HEK293 (cell line): ENCODE measurements around the gene AGAP1.

ENCODE experiments used
- CTCF ChIA-PET: fragments of 350-600 bp; formaldehyde crosslinking; extraction: SDS; loops from one replicate; lab custom pipeline; 2021; ENCODE audit warnings: antibody characterized with exemption; lab: Yijun Ruan, JAX
- POLR2A ChIA-PET: fragments of 300-600 bp; formaldehyde crosslinking; extraction: SDS; loops from one replicate; lab custom pipeline; 2020; ENCODE audit warnings: antibody characterized with exemption, inconsistent platforms; lab: Yijun Ruan, JAX
- H3K27ac ChIP-seq: fragments of 200-500 bp; sonication (Bioruptor generic); 2 replicates; pipeline ENCODE4 v1.5.1; 2014; ENCODE audit warnings: low read depth, low read length, control low read depth, inconsistent platforms; ENCODE audit errors: extremely low read depth
- H3K36me3 ChIP-seq, 2 experiments: fragments of 200-500 bp in 1 of 2; sonication (Bioruptor generic) in 1 of 2; 1 replicate in 1 of 2; 2 replicates in 1 of 2; pipeline ENCODE4 v1.5.1; 2014 to 2017; ENCODE audit warnings: inconsistent platforms in 2 of 2, low read length in 2 of 2; ENCODE audit not compliant: control insufficient read depth in 2 of 2, insufficient read depth in 1 of 2
- H3K4me1 ChIP-seq: fragments of 200-500 bp; sonication (Bioruptor generic); 2 replicates; pipeline ENCODE4 v1.5.1; 2014; ENCODE audit warnings: mild to moderate bottlenecking, low read length, inconsistent platforms; ENCODE audit not compliant: control insufficient read depth, insufficient read depth
- H3K4me3 ChIP-seq: 2 replicates; pipeline ENCODE4 v1.5.1; 2011; ENCODE audit warnings: low read depth, mild to moderate bottlenecking, control low read depth, low read length, moderate library complexity
- H3K9me3 ChIP-seq: fragments of 200-500 bp; sonication (Bioruptor generic); 2 replicates; pipeline ENCODE4 v1.5.1; 2014; ENCODE audit warnings: low read depth, low read length, inconsistent platforms; ENCODE audit not compliant: control insufficient read depth, insufficient read depth
- EGR2 ChIP-seq: fragments of 450-650 bp; formaldehyde crosslinking; IDR thresholded peaks from 2 replicates; pipeline ENCODE4 v1.5.1; 2016; ENCODE audit warnings: low read depth, missing biosample characterization, missing genetic modification characterization
- OVOL3 ChIP-seq: fragments of 450-650 bp; formaldehyde crosslinking; IDR thresholded peaks from 2 replicates; pipeline ENCODE4 v1.5.1; 2016; ENCODE audit warnings: missing biosample characterization, missing genetic modification characterization
- PRDM10 ChIP-seq: fragments of 450-650 bp; formaldehyde crosslinking; IDR thresholded peaks from 2 replicates; pipeline ENCODE4 v1.5.1; 2016; ENCODE audit warnings: missing biosample characterization, missing genetic modification characterization
- SCRT2 ChIP-seq: fragments of 450-650 bp; formaldehyde crosslinking; IDR thresholded peaks from 2 replicates; pipeline ENCODE4 v1.5.1; 2016; ENCODE audit warnings: missing biosample characterization, missing genetic modification characterization
- SETDB1 ChIP-seq: IDR thresholded peaks from one replicate; pipeline ENCODE4 v1.6.1; 2017; ENCODE audit warnings: mild to moderate bottlenecking, low read length, moderate library complexity, mixed read lengths; ENCODE audit not compliant: insufficient read length
- TCF7L2 ChIP-seq: IDR thresholded peaks from 2 replicates; pipeline ENCODE4 v1.6.1; 2011; ENCODE audit warnings: low read depth, mild to moderate bottlenecking, inconsistent platforms, low read length, moderate library complexity, borderline replicate concordance
- ZNF133 ChIP-seq: fragments of 450-650 bp; formaldehyde crosslinking; IDR thresholded peaks from 2 replicates; pipeline ENCODE4 v1.5.1; 2016; ENCODE audit warnings: missing biosample characterization, missing genetic modification characterization
- ZNF155 ChIP-seq: fragments of 450-650 bp; formaldehyde crosslinking; IDR thresholded peaks from 2 replicates; pipeline ENCODE4 v1.5.1; 2016; ENCODE audit warnings: missing biosample characterization, missing genetic modification characterization
- ZNF19 ChIP-seq: fragments of 450-650 bp; formaldehyde crosslinking; IDR thresholded peaks from 2 replicates; pipeline ENCODE4; 2016; ENCODE audit warnings: missing biosample characterization, missing genetic modification characterization, low read depth
- ZNF335 ChIP-seq: fragments of 450-650 bp; formaldehyde crosslinking; conservative IDR thresholded peaks from 2 replicates; pipeline ENCODE4 v1.5.1; 2016; ENCODE audit warnings: missing biosample characterization, missing genetic modification characterization
- ZNF362 ChIP-seq: fragments of 450-650 bp; formaldehyde crosslinking; IDR thresholded peaks from 2 replicates; pipeline ENCODE4 v1.5.1; 2016; ENCODE audit warnings: missing biosample characterization, missing genetic modification characterization
- ZNF404 ChIP-seq: fragments of 450-650 bp; formaldehyde crosslinking; IDR thresholded peaks from 2 replicates; pipeline ENCODE4 v1.5.1; 2017; ENCODE audit warnings: missing biosample characterization, missing genetic modification characterization
- ZNF48 ChIP-seq: fragments of 450-650 bp; formaldehyde crosslinking; IDR thresholded peaks from 2 replicates; pipeline ENCODE4 v1.5.1; 2016; ENCODE audit warnings: missing biosample characterization, missing genetic modification characterization
- ZNF548 ChIP-seq: fragments of 450-650 bp; formaldehyde crosslinking; IDR thresholded peaks from 2 replicates; pipeline ENCODE4 v1.5.1; 2016; ENCODE audit warnings: missing biosample characterization, missing genetic modification characterization
- ZNF555 ChIP-seq: fragments of 450-650 bp; formaldehyde crosslinking; conservative IDR thresholded peaks from 2 replicates; pipeline ENCODE4 v1.5.1; 2017; ENCODE audit warnings: missing biosample characterization, mild to moderate bottlenecking, missing genetic modification characterization, inconsistent platforms
- ZNF561 ChIP-seq: fragments of 450-650 bp; IDR thresholded peaks from 2 replicates; pipeline ENCODE4 v1.5.1; 2018; ENCODE audit warnings: missing biosample characterization, missing genetic modification characterization, borderline replicate concordance
- ZNF658 ChIP-seq: fragments of 450-650 bp; formaldehyde crosslinking; IDR thresholded peaks from 2 replicates; pipeline ENCODE4; 2016; ENCODE audit warnings: missing biosample characterization, missing genetic modification characterization
- ZNF785 ChIP-seq: fragments of 450-650 bp; formaldehyde crosslinking; IDR thresholded peaks from 2 replicates; pipeline ENCODE4 v1.5.1; 2016; ENCODE audit warnings: missing biosample characterization, missing genetic modification characterization
- TF ChIP-seq, protein P1 (sequence below): fragments of 450-650 bp; formaldehyde crosslinking; IDR thresholded peaks from 2 replicates; pipeline ENCODE4 v1.5.1; 2016; ENCODE audit warnings: missing biosample characterization, missing genetic modification characterization, borderline replicate concordance
- TF ChIP-seq, protein P2 (sequence below): fragments of 450-650 bp; formaldehyde crosslinking; IDR thresholded peaks from 2 replicates; pipeline ENCODE4 v1.5.1; 2016; ENCODE audit warnings: missing biosample characterization, missing genetic modification characterization

The AGAP1 gene

DNA sequence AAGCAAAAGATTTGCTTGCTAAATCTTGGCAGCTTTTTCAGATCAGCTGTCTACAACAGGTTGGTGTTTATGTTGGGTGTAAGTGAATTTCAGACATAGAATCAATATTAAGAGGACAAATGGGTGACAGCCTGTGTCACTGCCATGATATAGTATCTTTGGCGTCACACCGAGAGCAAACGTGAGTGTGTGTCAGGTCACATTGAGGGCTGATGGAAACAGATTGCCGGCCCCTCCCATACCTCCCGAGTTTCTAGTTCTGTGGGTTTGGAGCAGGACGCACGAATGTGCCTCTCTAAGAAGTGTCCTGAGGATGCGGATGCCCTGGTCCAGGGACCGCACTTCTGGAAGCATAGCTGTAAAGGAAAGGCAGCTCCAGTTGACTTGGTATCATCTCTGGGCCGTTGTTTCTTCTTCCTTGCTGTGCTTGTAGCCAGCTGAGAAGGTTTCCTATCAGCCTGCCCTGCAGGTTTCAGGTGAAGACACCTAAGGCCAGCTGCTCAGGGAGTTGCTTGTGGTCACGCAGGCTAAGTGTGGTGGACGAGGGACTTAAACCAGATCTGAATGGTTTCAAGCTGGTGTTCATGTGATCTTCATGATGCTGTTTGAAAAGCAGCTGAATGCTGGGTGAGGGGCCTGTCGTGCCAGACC, 6.4 kb downstream of the AGAP1 start:
- POLR2A ChIA-PET, result interaction anchor here (0.9 kb wide), 1 partner anchor 8 kb away, joined by 4 read pairs; no protein-coding TSS in a partner anchor
- no peak overlapping the region for H3K27ac ChIP-seq
- H3K4me1 ChIP-seq, result peaks cover 26% of the 10 kb centered on the region
- no peaks in the 10 kb centered on the region for H3K9me3 ChIP-seq
- CTCF ChIA-PET, result interaction anchor here (0.6 to 2.0 kb wide), 3 partner anchors 14 to 354 kb away, joined by 3 to 6 read pairs (median 3); no protein-coding TSS in a partner anchor
- no peak for TF ChIP-seq SETDB1
- TF ChIP-seq ZNF785 (tag by site-specific recombination), result no peak
- TF ChIP-seq OVOL3, result no peak
- TF ChIP-seq ZNF48 (tag by site-specific recombination), result no peak
- TF ChIP-seq ZNF335 (tag by site-specific recombination), result no peak
- TF ChIP-seq, protein P1, sequence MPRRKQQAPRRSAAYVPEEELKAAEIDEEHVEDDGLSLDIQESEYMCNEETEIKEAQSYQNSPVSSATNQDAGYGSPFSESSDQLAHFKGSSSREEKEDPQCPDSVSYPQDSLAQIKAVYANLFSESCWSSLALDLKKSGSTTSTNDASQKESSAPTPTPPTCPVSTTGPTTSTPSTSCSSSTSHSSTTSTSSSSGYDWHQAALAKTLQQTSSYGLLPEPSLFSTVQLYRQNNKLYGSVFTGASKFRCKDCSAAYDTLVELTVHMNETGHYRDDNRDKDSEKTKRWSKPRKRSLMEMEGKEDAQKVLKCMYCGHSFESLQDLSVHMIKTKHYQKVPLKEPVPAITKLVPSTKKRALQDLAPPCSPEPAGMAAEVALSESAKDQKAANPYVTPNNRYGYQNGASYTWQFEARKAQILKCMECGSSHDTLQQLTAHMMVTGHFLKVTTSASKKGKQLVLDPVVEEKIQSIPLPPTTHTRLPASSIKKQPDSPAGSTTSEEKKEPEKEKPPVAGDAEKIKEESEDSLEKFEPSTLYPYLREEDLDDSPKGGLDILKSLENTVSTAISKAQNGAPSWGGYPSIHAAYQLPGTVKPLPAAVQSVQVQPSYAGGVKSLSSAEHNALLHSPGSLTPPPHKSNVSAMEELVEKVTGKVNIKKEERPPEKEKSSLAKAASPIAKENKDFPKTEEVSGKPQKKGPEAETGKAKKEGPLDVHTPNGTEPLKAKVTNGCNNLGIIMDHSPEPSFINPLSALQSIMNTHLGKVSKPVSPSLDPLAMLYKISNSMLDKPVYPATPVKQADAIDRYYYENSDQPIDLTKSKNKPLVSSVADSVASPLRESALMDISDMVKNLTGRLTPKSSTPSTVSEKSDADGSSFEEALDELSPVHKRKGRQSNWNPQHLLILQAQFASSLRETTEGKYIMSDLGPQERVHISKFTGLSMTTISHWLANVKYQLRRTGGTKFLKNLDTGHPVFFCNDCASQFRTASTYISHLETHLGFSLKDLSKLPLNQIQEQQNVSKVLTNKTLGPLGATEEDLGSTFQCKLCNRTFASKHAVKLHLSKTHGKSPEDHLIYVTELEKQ (tag by site-specific recombination), result no peak
- TF ChIP-seq ZNF362 (tag by site-specific recombination), result no peak
- no peak for TF ChIP-seq TCF7L2
- TF ChIP-seq, protein P2, sequence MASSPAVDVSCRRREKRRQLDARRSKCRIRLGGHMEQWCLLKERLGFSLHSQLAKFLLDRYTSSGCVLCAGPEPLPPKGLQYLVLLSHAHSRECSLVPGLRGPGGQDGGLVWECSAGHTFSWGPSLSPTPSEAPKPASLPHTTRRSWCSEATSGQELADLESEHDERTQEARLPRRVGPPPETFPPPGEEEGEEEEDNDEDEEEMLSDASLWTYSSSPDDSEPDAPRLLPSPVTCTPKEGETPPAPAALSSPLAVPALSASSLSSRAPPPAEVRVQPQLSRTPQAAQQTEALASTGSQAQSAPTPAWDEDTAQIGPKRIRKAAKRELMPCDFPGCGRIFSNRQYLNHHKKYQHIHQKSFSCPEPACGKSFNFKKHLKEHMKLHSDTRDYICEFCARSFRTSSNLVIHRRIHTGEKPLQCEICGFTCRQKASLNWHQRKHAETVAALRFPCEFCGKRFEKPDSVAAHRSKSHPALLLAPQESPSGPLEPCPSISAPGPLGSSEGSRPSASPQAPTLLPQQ, result no peak
- no peak for TF ChIP-seq ZNF19 (tag by site-specific recombination)
- no peak for TF ChIP-seq PRDM10
- TF ChIP-seq ZNF658, result no peak
- no peak for TF ChIP-seq ZNF548 (tag by site-specific recombination)
- no peak for TF ChIP-seq ZNF404 (tag by site-specific recombination)
- no peak for TF ChIP-seq ZNF555 (tag by site-specific recombination)
- TF ChIP-seq ZNF155, result no peak
- no peak for TF ChIP-seq ZNF561 (tag by site-specific recombination)
- no peak for TF ChIP-seq EGR2
- TF ChIP-seq SCRT2 (tag by site-specific recombination), result no peak
- no peak for TF ChIP-seq ZNF133 (tag by site-specific recombination)
- no peaks in the 10 kb centered on the region for H3K36me3 ChIP-seq
- no peak overlapping the region for H3K4me3 ChIP-seq
